GM12878 (cell line): Measurements from ENCODE around the gene C19orf47. TPM values are rescaled to one million over a fixed set of nuclear protein-coding genes. Genes with fewer than 3 reads are reported as not detected.

ENCODE experiments used
- ATAC-seq: fragments of 200-7000 bp; cut with Tn5 transposase; 3 replicates; pipeline ENCODE4 v1.9.1; 2020; ENCODE audit warnings: mild to moderate bottlenecking, moderate library complexity
- BruUV-seq: library from RNA; stranded (reverse); fragments of 400-500 nt; replicated peaks from 2 replicates; lab custom pipeline; 2021; lab: Mats Ljungman, UMichigan
- CTCF ChIA-PET: fragments of 300-600 bp; sonication (Branson Sonifier 250); formaldehyde crosslinking; extraction: SDS; loops from one replicate; lab custom pipeline; 2021; ENCODE audit warnings: inconsistent platforms; lab: Yijun Ruan, JAX
- POLR2A ChIA-PET: fragments of 350-600 bp; formaldehyde crosslinking; extraction: SDS; loops from one replicate; lab custom pipeline; 2021; ENCODE audit warnings: inconsistent platforms; lab: Charles Lee
- RAD21 ChIA-PET: fragments of 300-600 bp; sonication (Branson Sonifier 250); formaldehyde crosslinking; loops from one replicate; lab custom pipeline; 2023; ENCODE audit warnings: antibody characterized with exemption; ENCODE audit not compliant: unreplicated experiment; lab: Charles Lee
- SMC1A ChIA-PET: fragments of 300-600 bp; sonication (Branson Sonifier 250); formaldehyde crosslinking; loops from one replicate; lab custom pipeline; 2023; ENCODE audit not compliant: unreplicated experiment, uncharacterized antibody; lab: Charles Lee
- DNase-seq: peaks from one replicate; pipeline ENCODE4 v3.0.0-alpha.2; 2011; ENCODE audit warnings: low read depth, low spot score
- FAIRE-seq: peaks from 3 replicates; lab custom pipeline; 2011; peaks lifted over from hg19 to GRCh38; lab: Jason Lieb, UNC
- H2AFZ ChIP-seq: 2 replicates; pipeline ENCODE4 v1.6.0; 2011; ENCODE audit warnings: low read depth, low read length, control low read depth; ENCODE audit not compliant: control insufficient read depth
- H3K27ac ChIP-seq: 2 replicates; pipeline ENCODE4 v1.5.1; 2011; ENCODE audit warnings: control low read depth; ENCODE audit not compliant: control insufficient read depth, insufficient read depth
- H3K27me3 ChIP-seq, 2 experiments: replicated peaks in 1 of 2; 2 replicates each; pipeline versions ENCODE4 v1.6.0 to v1.6.1; 2011; ENCODE audit warnings: low read length in 1 of 2; ENCODE audit not compliant: control insufficient read depth in 2 of 2, insufficient read depth in 2 of 2
- H3K36me3 ChIP-seq, 2 experiments: 2 replicates each; pipeline ENCODE4 v1.5.1; 2011; ENCODE audit warnings: low read length in 1 of 2; ENCODE audit not compliant: control insufficient read depth in 2 of 2, insufficient read depth in 2 of 2
- H3K4me1 ChIP-seq: 2 replicates; pipeline ENCODE4 v1.6.1; 2011; ENCODE audit warnings: mild to moderate bottlenecking, low read length, moderate library complexity, mixed read lengths; ENCODE audit not compliant: control insufficient read depth, insufficient read depth
- H3K4me2 ChIP-seq: 2 replicates; pipeline ENCODE4 v1.6.0; 2011; ENCODE audit warnings: control low read depth; ENCODE audit not compliant: control insufficient read depth, insufficient read depth
- H3K4me3 ChIP-seq: fragments of 200-600 bp; sonication (generic); 2 replicates; pipeline ENCODE4 v1.5.1; 2016
- H3K79me2 ChIP-seq: 2 replicates; pipeline ENCODE4 v1.6.0; 2011; ENCODE audit warnings: low read length; ENCODE audit not compliant: control insufficient read depth, insufficient read depth
- H3K9ac ChIP-seq: 2 replicates; pipeline ENCODE4 v1.8.0; 2011; ENCODE audit warnings: low read length, control low read depth, mixed read lengths; ENCODE audit not compliant: control insufficient read depth, insufficient read depth
- H3K9me3 ChIP-seq: replicated peaks from 3 replicates; pipeline ENCODE4 v1.5.1; 2011; ENCODE audit warnings: mild to moderate bottlenecking, low read length; ENCODE audit not compliant: control insufficient read depth, insufficient read depth
- H4K20me1 ChIP-seq: 2 replicates; pipeline ENCODE4 v1.6.0; 2011; ENCODE audit not compliant: control insufficient read depth, insufficient read depth
- ATF7 ChIP-seq: fragments of 450-650 bp; IDR thresholded peaks from 2 replicates; pipeline ENCODE4 v1.6.1; 2016; ENCODE audit warnings: low read depth, mild to moderate bottlenecking
- E2F4 ChIP-seq: IDR thresholded peaks from 2 replicates; pipeline ENCODE4 v1.6.1; 2012; ENCODE audit warnings: low read depth, low read length, improper control_type of control experiment
- EGR1 ChIP-seq, 2 experiments: IDR thresholded peaks; 1 replicate in 1 of 2; 2 replicates in 1 of 2; pipeline ENCODE4 v1.6.1; 2011 to 2012; ENCODE audit warnings: low read depth in 2 of 2, low read length in 2 of 2, borderline replicate concordance in 1 of 2, mild to moderate bottlenecking in 1 of 2, moderate library complexity in 1 of 2
- NFYB ChIP-seq: IDR thresholded peaks from 2 replicates; pipeline ENCODE4 v1.6.1; 2011; ENCODE audit warnings: low read depth, mild to moderate bottlenecking, low read length, improper control_type of control experiment, moderate library complexity; ENCODE audit not compliant: insufficient read depth
- PML ChIP-seq: IDR thresholded peaks from 2 replicates; pipeline ENCODE4 v1.6.1; 2012; ENCODE audit warnings: low read length, inconsistent platforms
- POLR2A ChIP-seq: IDR thresholded peaks from 2 replicates; pipeline ENCODE4 v1.6.1; 2011; ENCODE audit warnings: low read depth, mild to moderate bottlenecking, low read length
- RAD51 ChIP-seq: fragments of 450-650 bp; IDR thresholded peaks from 2 replicates; pipeline ENCODE4 v1.6.1; 2016; ENCODE audit warnings: moderate library complexity, mild to moderate bottlenecking, inconsistent platforms
- SUZ12 ChIP-seq: fragments of 200-600 bp; sonication (generic); IDR thresholded peaks from one replicate; pipeline ENCODE4 v1.6.1; 2018; ENCODE audit warnings: antibody characterized with exemption, mild to moderate bottlenecking; ENCODE audit not compliant: unreplicated experiment
- TAF1 ChIP-seq: IDR thresholded peaks from 2 replicates; pipeline ENCODE4 v1.6.1; 2011; ENCODE audit warnings: mild to moderate bottlenecking, low read depth, low read length, borderline replicate concordance
- USF2 ChIP-seq: IDR thresholded peaks from 2 replicates; pipeline ENCODE4 v1.6.1; 2011; ENCODE audit warnings: low read depth, low read length, improper control_type of control experiment, borderline replicate concordance
- ZSCAN29 ChIP-seq: fragments of 450-650 bp; IDR thresholded peaks from 2 replicates; pipeline ENCODE4 v1.6.1; 2017; ENCODE audit warnings: mild to moderate bottlenecking, moderate library complexity
- WGBS: methylation state at CpG from one replicate; pipeline ENCODE4 v1.1.6; 2016; ENCODE audit warnings: low lambda C conversion rate; ENCODE audit not compliant: insufficient replicate concordance, insufficient coverage; ENCODE audit errors: missing lambda C conversion rate; 5-methylcytosine and 5-hydroxymethylcytosine counted together
- in situ Hi-C: fragments of 300-500 bp; cut with MboI; formaldehyde crosslinking; loops from 9 replicates; pipeline ENCODE4 v1.14.3; 2018; ENCODE audit warnings: mixed read lengths
- intact Hi-C: fragments of 100-400 bp; cut with micrococcal nuclease; formaldehyde crosslinking; loops from one replicate; pipeline ENCODE4 v1.14.2; 2022; ENCODE audit not compliant: unreplicated experiment
- polyA plus RNA-seq, 11 experiments: library from polyadenylated mRNA; depleted of rRNA in 4 of 11; unstranded in 6 of 11; stranded (reverse) in 5 of 11; fragments of >200 nt; fragmentation: Nextera tagmentation in 4 of 11; fragmentation: Illumina TruSeq in 1 of 11; extraction: Ambion mirVana in 4 of 11; extraction: Trizol in 1 of 11; gene quantifications; 1 replicate in 1 of 11; 2 replicates in 10 of 11; pipeline versions ENCODE4 v1.2.1 to v1.2.3, GENCODE V29; 2011 to 2016; ENCODE audit warnings: inconsistent platforms in 2 of 11, missing spikeins in 2 of 11, low read depth in 1 of 11
- total RNA-seq, 4 experiments: library from RNA; depleted of rRNA in 3 of 4; stranded (reverse); fragments of >200 nt in 3 of 4; fragmentation: Illumina TruSeq in 1 of 4; extraction: Trizol in 1 of 4; gene quantifications; 2 replicates each; pipeline versions ENCODE4 v1.2.1 to v1.2.3, GENCODE V29; 2013 to 2021
- TF ChIP-seq, protein P1 (sequence below): IDR thresholded peaks from 2 replicates; pipeline ENCODE4 v1.6.1; 2012; ENCODE audit warnings: low read depth, low read length, improper control_type of control experiment

C19orf47 gene
- total and polyA plus RNA-seq, 10 of the 15 experiments (the other 5 are each of a cell fraction or from before 2014, with no cell fraction given): 0.11 to 29.1 (median 20.2) TPM

DNA sequence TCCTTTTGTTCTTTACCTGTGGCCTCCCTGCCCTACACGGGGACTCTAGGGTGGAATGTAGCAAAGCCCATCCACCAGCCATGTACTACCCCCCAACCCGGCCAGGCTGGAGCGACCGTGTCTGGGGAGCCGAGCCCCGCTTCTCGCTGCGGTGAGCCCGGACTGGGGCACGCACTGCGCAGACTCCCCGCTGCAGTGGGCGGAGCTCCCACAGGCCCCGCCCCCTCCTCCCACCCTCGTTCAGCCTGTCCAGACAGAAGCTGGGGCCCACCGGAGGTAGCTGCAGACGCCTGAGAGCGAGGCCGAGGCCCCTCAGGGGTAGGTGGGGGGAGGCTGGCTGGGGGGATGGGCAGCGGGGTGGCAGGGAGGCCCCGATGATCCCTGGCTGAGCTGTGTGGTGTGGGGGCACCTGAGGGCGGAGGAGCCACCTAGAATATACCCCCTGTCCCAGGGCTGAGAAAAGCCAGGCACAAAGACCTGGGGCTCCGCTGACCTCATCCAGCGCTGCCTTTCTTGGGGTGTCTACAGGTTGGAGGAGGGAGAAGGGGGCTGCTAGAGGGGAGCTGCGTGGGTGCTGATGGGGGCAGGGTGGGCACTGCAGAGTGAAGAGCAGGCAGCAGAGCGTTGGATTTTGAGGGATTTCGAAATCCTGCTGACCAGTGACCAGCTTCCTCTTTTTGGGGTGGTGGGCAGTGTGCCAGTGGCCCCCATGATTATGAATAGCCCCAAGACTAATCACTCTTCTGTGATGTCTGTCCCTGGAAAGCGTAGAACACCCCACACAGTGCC lies 17.6 kb upstream of the C19orf47 start:
- TF ChIP-seq EGR1 (IDR thresholded peaks at IDR 0.05; ENCODE audit: borderline replicate concordance in 1 of 2, low read depth in 2 of 2, low read length in 2 of 2) (0 out of 3 replicates have a peak, but pooled peaks of 1 of the 2 experiments have one; percentile 18), SUZ12 (no peak), ATF7 (no peak), POLR2A (peak; percentile 54), TAF1 (0 out of 2 replicates have a peak, but pooled peaks have one; percentile 9)
- ChIA-PET SMC1A (interaction anchor here (0.9 kb wide), 1 partner anchor 60 kb away, joined by 3 read pairs; no protein-coding TSS in a partner anchor), CTCF (no interaction called here), POLR2A (no interaction called here), RAD21 (no interaction called here)
- H3K4me2 ChIP-seq: peak overlapping the region; percentile 31; the same call in 1 of the 2 replicates
- WGBS: 66% methylated on average over 18 of the region's 28 CpGs
- no peaks in the 10 kb centered on the region for H3K4me1 ChIP-seq
- intact Hi-C loops: no loop called here
- H3K4me3 ChIP-seq: 0 out of 2 replicates have a peak overlapping the region, but pooled peaks have one; percentile 53
- no peak overlapping the region for H3K9ac ChIP-seq
- ATAC-seq (peak; percentile 47), FAIRE-seq (no peak), DNase-seq (no peak)
- peak overlapping the region; percentile 87 for H2AFZ ChIP-seq
- no peaks in the 10 kb centered on the region for H3K27me3 ChIP-seq
- H3K9me3 ChIP-seq: no peaks in the 10 kb centered on the region
- H3K79me2 ChIP-seq: no peaks in the 10 kb centered on the region
- no peaks in the 10 kb centered on the region for H4K20me1 ChIP-seq
- no peak overlapping the region for H3K27ac ChIP-seq
- no TSS peak for BruUV-seq
- no peaks in the 10 kb centered on the region; a peak in 1 of 4 replicates for H3K36me3 ChIP-seq
- in situ Hi-C loops: no loop called here

- SMC1A ChIA-PET: interaction anchor here (2.1 kb wide), 1 partner anchor 8 kb away, joined by 4 read pairs; no protein-coding TSS in a partner anchor
- no peak for TF ChIP-seq POLR2A
- no peak for TF ChIP-seq ZSCAN29
- TF ChIP-seq USF2: no peak
- no peak for TF ChIP-seq PML
- TF ChIP-seq, protein P1, sequence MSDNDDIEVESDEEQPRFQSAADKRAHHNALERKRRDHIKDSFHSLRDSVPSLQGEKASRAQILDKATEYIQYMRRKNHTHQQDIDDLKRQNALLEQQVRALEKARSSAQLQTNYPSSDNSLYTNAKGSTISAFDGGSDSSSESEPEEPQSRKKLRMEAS: no peak
- no peak for TF ChIP-seq NFYB
- no peak for TF ChIP-seq E2F4
- TF ChIP-seq RAD51: no peak
Observed at GRCh38 chr19:40365010-40365409, 16.8 kb upstream of the C19orf47 start.

More at GRCh38 chr19:40365010-40365409, 16.8 kb upstream of the C19orf47 start:
- no peaks in the 10 kb centered on the region; a peak in 1 of 4 replicates for H3K36me3 ChIP-seq
- no peaks in the 10 kb centered on the region for H3K27me3 ChIP-seq
- DNase-seq (no peak), ATAC-seq (no peak), FAIRE-seq (no peak)
- ChIA-PET CTCF (no interaction called here), POLR2A (interaction anchor here (0.7 to 0.8 kb wide), 2 partner anchors 17 to 1017 kb away, joined by 3 to 5 read pairs; partner anchors contain the start of genes C19orf47 and PLD3), RAD21 (no interaction called here)
- WGBS: 67% methylated on average over 3 of the region's 3 CpGs
- H2AFZ ChIP-seq: no peak overlapping the region; the same call in 1 of the 2 replicates
- no TSS peak for BruUV-seq
- 0 out of 2 replicates have a peak overlapping the region, but pooled peaks have one; percentile 53 for H3K4me3 ChIP-seq
- peak overlapping the region; percentile 31; the same call in 1 of the 2 replicates for H3K4me2 ChIP-seq
- intact Hi-C loops (no loop called here), in situ Hi-C loops (no loop called here)
- H4K20me1 ChIP-seq: no peaks in the 10 kb centered on the region
- no peaks in the 10 kb centered on the region for H3K9me3 ChIP-seq
- H3K4me1 ChIP-seq: no peaks in the 10 kb centered on the region
- no peaks in the 10 kb centered on the region for H3K79me2 ChIP-seq
- H3K27ac ChIP-seq: no peak overlapping the region
- H3K9ac ChIP-seq: no peak overlapping the region
